K562 (cell line): Measurements from ENCODE around the gene UBXN11. TPM values are rescaled to one million over a fixed set of nuclear protein-coding genes. Genes with fewer than 3 reads are reported as not detected.
A peak's percentile ranks its signal among the peaks of the same experiment; 100 is the strongest.

Experiments
- BMI1 ChIP-seq: fragments of 150-350 bp; IDR thresholded peaks from 2 replicates; pipeline ENCODE4 v1.6.1; 2014; ENCODE audit warnings: low read length
- CBFA2T3 ChIP-seq: fragments of 450-650 bp; IDR thresholded peaks from 2 replicates; pipeline ENCODE4 v1.6.1; 2017
- CREB1 ChIP-seq, 2 experiments: sonication (generic) in 1 of 2; formaldehyde crosslinking in 1 of 2; IDR thresholded peaks; 2 replicates each; pipeline versions ENCODE4 v1.6.1 to v1.8.0; 2012 to 2022; ENCODE audit warnings: inconsistent platforms in 1 of 2, mild to moderate bottlenecking in 1 of 2, missing genetic modification reagents in 1 of 2, moderate library complexity in 1 of 2
- E2F3 ChIP-seq: fragments of 250-450 bp; sonication (Bioruptor Pico); IDR thresholded peaks from 2 replicates; pipeline ENCODE4 v1.4.0; 2020; ENCODE audit warnings: mild to moderate bottlenecking
- FOS ChIP-seq: IDR thresholded peaks from 3 replicates; pipeline ENCODE4 v1.6.1; 2011; ENCODE audit not compliant: insufficient read length; ENCODE audit errors: extremely low read depth
- GTF2A2 ChIP-seq: IDR thresholded peaks from 2 replicates; pipeline ENCODE4 v1.6.1; 2016; ENCODE audit warnings: mild to moderate bottlenecking, missing genetic modification characterization, missing compliant biosample characterization
- HDAC8 ChIP-seq: fragments of 450-650 bp; IDR thresholded peaks from 2 replicates; pipeline ENCODE4 v1.6.1; 2016; ENCODE audit warnings: mild to moderate bottlenecking, missing genetic modification characterization, moderate library complexity, missing compliant biosample characterization
- MAFG ChIP-seq: fragments of 450-650 bp; conservative IDR thresholded peaks from 2 replicates; pipeline ENCODE4 v1.6.1; 2016; ENCODE audit warnings: missing genetic modification characterization, missing compliant biosample characterization
- TAF7 ChIP-seq: fragments of 450-650 bp; IDR thresholded peaks from 2 replicates; pipeline ENCODE4 v1.6.1; 2016; ENCODE audit warnings: missing genetic modification characterization, missing compliant biosample characterization
- ZNF551 ChIP-seq: fragments of 250-450 bp; sonication (Bioruptor Pico); IDR thresholded peaks from 2 replicates; pipeline ENCODE4 v1.5.0; 2021; ENCODE audit warnings: mild to moderate bottlenecking, moderate library complexity
- polyA plus RNA-seq, 8 experiments: library from polyadenylated mRNA; depleted of rRNA in 4 of 8; stranded (reverse) in 5 of 8; unstranded in 3 of 8; fragments of >200 nt; fragmentation: Nextera tagmentation in 2 of 8; fragmentation: Illumina TruSeq in 1 of 8; extraction: Ambion mirVana in 2 of 8; extraction: Trizol in 1 of 8; gene quantifications; 2 replicates each; pipeline versions ENCODE4 v1.2.1 to v1.2.3, GENCODE V29; 2011 to 2014; ENCODE audit warnings: inconsistent platforms in 1 of 8, missing spikeins in 1 of 8
- total RNA-seq, 7 experiments: library from RNA; depleted of rRNA in 6 of 7; stranded (reverse); fragments of >200 nt in 6 of 7; fragmentation: Illumina TruSeq in 2 of 7; extraction: Trizol in 2 of 7; gene quantifications; 2 replicates each; pipeline versions ENCODE4 v1.2.1 to v1.2.3, GENCODE V29; 2011 to 2021; ENCODE audit warnings: low replicate concordance in 1 of 7
- TF ChIP-seq, protein P1 (sequence below): fragments of 450-650 bp; IDR thresholded peaks from 2 replicates; pipeline ENCODE4 v1.6.1; 2016; ENCODE audit warnings: mild to moderate bottlenecking, moderate library complexity
- TF ChIP-seq, protein P2 (sequence below): sonication (generic); formaldehyde crosslinking; IDR thresholded peaks from 2 replicates; pipeline ENCODE4 v1.8.1; 2023; ENCODE audit warnings: mild to moderate bottlenecking, missing genetic modification reagents
- TF ChIP-seq, protein P3 (sequence below): fragments of 450-650 bp; formaldehyde crosslinking; IDR thresholded peaks from 2 replicates; pipeline ENCODE4 v1.4.0; 2020; ENCODE audit warnings: mild to moderate bottlenecking, moderate library complexity

UBXN11 gene
- total and polyA plus RNA-seq, 9 of the 15 experiments (the other 6 are each of a cell fraction or from before 2014, with no cell fraction given) = 0.48 to 34.3 (median 11.3) TPM

DNA sequence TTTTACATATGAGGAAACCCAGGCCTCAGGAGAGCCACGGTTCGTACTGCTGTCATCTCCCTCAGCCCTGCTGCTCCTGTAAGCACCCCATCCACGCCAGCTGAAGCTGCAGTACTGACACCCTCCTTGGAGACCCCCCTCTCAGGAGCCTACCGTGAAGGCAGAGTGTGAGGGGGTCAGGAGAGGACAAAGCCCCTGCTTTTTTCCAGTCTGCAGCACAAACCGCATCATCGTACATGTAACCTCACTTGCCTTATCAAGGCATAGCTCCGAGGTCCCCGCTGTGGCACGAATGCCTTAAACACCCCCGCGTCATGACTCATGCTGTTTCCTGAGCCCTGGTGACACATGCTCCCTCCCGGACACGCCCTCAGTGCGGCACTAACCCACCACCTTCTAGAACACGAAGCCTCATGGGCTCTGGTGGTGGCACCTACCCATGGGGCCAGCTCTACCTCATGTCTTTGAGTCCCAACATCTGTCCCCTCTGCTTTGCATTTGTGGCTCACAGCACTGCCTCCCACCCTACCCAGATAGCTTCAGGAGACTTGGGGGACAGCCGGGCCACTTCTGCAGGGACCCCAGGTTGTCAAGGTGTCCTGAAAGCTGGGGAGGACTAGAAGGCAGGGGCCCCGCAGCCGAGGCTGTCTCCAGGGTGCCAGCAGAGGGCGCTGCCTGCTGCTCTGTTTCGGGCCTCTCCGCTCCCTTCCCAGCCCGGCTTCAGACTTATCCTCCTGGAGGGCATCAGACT is 21.7 kb downstream of the UBXN11 start (continued):
- no peak for TF ChIP-seq ZNF551 (CRISPR knock-in tag)
- no peak for TF ChIP-seq E2F3 (CRISPR knock-in tag)
- TF ChIP-seq FOS = peak; percentile 88
- TF ChIP-seq CBFA2T3 = peak; percentile 84
- no peak for TF ChIP-seq GTF2A2
- TF ChIP-seq MAFG (tag) = peak; percentile 77
- TF ChIP-seq HDAC8 (tag) = no peak
- TF ChIP-seq TAF7 (tag) = no peak
- TF ChIP-seq, protein P1, sequence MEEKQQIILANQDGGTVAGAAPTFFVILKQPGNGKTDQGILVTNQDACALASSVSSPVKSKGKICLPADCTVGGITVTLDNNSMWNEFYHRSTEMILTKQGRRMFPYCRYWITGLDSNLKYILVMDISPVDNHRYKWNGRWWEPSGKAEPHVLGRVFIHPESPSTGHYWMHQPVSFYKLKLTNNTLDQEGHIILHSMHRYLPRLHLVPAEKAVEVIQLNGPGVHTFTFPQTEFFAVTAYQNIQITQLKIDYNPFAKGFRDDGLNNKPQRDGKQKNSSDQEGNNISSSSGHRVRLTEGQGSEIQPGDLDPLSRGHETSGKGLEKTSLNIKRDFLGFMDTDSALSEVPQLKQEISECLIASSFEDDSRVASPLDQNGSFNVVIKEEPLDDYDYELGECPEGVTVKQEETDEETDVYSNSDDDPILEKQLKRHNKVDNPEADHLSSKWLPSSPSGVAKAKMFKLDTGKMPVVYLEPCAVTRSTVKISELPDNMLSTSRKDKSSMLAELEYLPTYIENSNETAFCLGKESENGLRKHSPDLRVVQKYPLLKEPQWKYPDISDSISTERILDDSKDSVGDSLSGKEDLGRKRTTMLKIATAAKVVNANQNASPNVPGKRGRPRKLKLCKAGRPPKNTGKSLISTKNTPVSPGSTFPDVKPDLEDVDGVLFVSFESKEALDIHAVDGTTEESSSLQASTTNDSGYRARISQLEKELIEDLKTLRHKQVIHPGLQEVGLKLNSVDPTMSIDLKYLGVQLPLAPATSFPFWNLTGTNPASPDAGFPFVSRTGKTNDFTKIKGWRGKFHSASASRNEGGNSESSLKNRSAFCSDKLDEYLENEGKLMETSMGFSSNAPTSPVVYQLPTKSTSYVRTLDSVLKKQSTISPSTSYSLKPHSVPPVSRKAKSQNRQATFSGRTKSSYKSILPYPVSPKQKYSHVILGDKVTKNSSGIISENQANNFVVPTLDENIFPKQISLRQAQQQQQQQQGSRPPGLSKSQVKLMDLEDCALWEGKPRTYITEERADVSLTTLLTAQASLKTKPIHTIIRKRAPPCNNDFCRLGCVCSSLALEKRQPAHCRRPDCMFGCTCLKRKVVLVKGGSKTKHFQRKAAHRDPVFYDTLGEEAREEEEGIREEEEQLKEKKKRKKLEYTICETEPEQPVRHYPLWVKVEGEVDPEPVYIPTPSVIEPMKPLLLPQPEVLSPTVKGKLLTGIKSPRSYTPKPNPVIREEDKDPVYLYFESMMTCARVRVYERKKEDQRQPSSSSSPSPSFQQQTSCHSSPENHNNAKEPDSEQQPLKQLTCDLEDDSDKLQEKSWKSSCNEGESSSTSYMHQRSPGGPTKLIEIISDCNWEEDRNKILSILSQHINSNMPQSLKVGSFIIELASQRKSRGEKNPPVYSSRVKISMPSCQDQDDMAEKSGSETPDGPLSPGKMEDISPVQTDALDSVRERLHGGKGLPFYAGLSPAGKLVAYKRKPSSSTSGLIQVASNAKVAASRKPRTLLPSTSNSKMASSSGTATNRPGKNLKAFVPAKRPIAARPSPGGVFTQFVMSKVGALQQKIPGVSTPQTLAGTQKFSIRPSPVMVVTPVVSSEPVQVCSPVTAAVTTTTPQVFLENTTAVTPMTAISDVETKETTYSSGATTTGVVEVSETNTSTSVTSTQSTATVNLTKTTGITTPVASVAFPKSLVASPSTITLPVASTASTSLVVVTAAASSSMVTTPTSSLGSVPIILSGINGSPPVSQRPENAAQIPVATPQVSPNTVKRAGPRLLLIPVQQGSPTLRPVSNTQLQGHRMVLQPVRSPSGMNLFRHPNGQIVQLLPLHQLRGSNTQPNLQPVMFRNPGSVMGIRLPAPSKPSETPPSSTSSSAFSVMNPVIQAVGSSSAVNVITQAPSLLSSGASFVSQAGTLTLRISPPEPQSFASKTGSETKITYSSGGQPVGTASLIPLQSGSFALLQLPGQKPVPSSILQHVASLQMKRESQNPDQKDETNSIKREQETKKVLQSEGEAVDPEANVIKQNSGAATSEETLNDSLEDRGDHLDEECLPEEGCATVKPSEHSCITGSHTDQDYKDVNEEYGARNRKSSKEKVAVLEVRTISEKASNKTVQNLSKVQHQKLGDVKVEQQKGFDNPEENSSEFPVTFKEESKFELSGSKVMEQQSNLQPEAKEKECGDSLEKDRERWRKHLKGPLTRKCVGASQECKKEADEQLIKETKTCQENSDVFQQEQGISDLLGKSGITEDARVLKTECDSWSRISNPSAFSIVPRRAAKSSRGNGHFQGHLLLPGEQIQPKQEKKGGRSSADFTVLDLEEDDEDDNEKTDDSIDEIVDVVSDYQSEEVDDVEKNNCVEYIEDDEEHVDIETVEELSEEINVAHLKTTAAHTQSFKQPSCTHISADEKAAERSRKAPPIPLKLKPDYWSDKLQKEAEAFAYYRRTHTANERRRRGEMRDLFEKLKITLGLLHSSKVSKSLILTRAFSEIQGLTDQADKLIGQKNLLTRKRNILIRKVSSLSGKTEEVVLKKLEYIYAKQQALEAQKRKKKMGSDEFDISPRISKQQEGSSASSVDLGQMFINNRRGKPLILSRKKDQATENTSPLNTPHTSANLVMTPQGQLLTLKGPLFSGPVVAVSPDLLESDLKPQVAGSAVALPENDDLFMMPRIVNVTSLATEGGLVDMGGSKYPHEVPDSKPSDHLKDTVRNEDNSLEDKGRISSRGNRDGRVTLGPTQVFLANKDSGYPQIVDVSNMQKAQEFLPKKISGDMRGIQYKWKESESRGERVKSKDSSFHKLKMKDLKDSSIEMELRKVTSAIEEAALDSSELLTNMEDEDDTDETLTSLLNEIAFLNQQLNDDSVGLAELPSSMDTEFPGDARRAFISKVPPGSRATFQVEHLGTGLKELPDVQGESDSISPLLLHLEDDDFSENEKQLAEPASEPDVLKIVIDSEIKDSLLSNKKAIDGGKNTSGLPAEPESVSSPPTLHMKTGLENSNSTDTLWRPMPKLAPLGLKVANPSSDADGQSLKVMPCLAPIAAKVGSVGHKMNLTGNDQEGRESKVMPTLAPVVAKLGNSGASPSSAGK = peak; percentile 99
- TF ChIP-seq BMI1 = no peak
- TF ChIP-seq CREB1 (IDR thresholded peaks at IDR 0.05) = peak; percentile 72
- peak; percentile 81 for TF ChIP-seq CREB1 (CRISPR knock-in tag; IDR thresholded peaks at IDR 0.05)
- TF ChIP-seq, protein P2, sequence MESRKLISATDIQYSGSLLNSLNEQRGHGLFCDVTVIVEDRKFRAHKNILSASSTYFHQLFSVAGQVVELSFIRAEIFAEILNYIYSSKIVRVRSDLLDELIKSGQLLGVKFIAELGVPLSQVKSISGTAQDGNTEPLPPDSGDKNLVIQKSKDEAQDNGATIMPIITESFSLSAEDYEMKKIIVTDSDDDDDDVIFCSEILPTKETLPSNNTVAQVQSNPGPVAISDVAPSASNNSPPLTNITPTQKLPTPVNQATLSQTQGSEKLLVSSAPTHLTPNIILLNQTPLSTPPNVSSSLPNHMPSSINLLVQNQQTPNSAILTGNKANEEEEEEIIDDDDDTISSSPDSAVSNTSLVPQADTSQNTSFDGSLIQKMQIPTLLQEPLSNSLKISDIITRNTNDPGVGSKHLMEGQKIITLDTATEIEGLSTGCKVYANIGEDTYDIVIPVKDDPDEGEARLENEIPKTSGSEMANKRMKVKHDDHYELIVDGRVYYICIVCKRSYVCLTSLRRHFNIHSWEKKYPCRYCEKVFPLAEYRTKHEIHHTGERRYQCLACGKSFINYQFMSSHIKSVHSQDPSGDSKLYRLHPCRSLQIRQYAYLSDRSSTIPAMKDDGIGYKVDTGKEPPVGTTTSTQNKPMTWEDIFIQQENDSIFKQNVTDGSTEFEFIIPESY (CRISPR knock-in tag) = peak; percentile 78; the same call in 1 of the 2 replicates
- TF ChIP-seq, protein P3, sequence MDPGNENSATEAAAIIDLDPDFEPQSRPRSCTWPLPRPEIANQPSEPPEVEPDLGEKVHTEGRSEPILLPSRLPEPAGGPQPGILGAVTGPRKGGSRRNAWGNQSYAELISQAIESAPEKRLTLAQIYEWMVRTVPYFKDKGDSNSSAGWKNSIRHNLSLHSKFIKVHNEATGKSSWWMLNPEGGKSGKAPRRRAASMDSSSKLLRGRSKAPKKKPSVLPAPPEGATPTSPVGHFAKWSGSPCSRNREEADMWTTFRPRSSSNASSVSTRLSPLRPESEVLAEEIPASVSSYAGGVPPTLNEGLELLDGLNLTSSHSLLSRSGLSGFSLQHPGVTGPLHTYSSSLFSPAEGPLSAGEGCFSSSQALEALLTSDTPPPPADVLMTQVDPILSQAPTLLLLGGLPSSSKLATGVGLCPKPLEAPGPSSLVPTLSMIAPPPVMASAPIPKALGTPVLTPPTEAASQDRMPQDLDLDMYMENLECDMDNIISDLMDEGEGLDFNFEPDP (CRISPR knock-in tag) = 0 out of 2 replicates have a peak, but pooled peaks have one; percentile 36
